Astrocyte (in vitro differentiated cells and primary cell): ENCODE measurements around the gene LTBP2. TPM values are rescaled to one million over a fixed set of nuclear protein-coding genes. Genes with fewer than 3 reads are reported as not detected.

ENCODE experiments used
- DNase-seq: peaks from one replicate; pipeline ENCODE4 v3.0.0-alpha.2; 2010; ENCODE audit warnings: low read depth
- FAIRE-seq: peaks from 2 replicates; lab custom pipeline; 2011; peaks lifted over from hg19 to GRCh38; lab: Jason Lieb, UNC
- H2AFZ ChIP-seq: 2 replicates; pipeline ENCODE4 v1.6.0; 2012; ENCODE audit warnings: low read depth, low read length, inconsistent platforms
- H3K27ac ChIP-seq: 2 replicates; pipeline ENCODE4 v1.5.1; 2011; ENCODE audit warnings: low read depth, low read length, inconsistent platforms
- H3K27me3 ChIP-seq: 2 replicates; pipeline ENCODE4 v1.6.0; 2011; ENCODE audit warnings: low read length, inconsistent platforms; ENCODE audit not compliant: insufficient read depth
- H3K36me3 ChIP-seq: 2 replicates; pipeline ENCODE4 v1.5.1; 2011; ENCODE audit warnings: low read length, inconsistent platforms; ENCODE audit not compliant: insufficient read depth
- H3K4me1 ChIP-seq: 2 replicates; pipeline ENCODE4 v1.5.1; 2011; ENCODE audit warnings: low read length, inconsistent platforms; ENCODE audit not compliant: insufficient read depth
- H3K4me2 ChIP-seq: 2 replicates; pipeline ENCODE4 v1.6.0; 2012; ENCODE audit warnings: low read length, inconsistent platforms
- H3K4me3 ChIP-seq: 2 replicates; pipeline ENCODE4 v1.5.1; 2011; ENCODE audit warnings: low read depth, mild to moderate bottlenecking, low read length, inconsistent platforms; ENCODE audit not compliant: insufficient read depth
- H3K79me2 ChIP-seq: 2 replicates; pipeline ENCODE4 v1.6.0; 2012; ENCODE audit warnings: mild to moderate bottlenecking, low read length, inconsistent platforms; ENCODE audit not compliant: insufficient read depth
- H3K9ac ChIP-seq: 2 replicates; pipeline ENCODE4 v1.6.0; 2012; ENCODE audit warnings: mild to moderate bottlenecking, low read length, inconsistent platforms
- H3K9me3 ChIP-seq: 2 replicates; pipeline ENCODE4 v1.5.1; 2012; ENCODE audit warnings: low read depth, mild to moderate bottlenecking, low read length, inconsistent platforms; ENCODE audit not compliant: insufficient read depth
- H4K20me1 ChIP-seq: 2 replicates; pipeline ENCODE4 v1.6.0; 2012; ENCODE audit warnings: low read length, inconsistent platforms; ENCODE audit not compliant: insufficient read depth
- H3K27ac Mint-ChIP-seq: one replicate; pipeline ENCODE4 v1.8.0; 2021; ENCODE audit warnings: mild to moderate bottlenecking, mixed read lengths; ENCODE audit not compliant: unreplicated experiment
- H3K27me3 Mint-ChIP-seq: one replicate; pipeline ENCODE4 v1.8.0; 2021; ENCODE audit warnings: low read depth, mixed read lengths; ENCODE audit not compliant: unreplicated experiment
- H3K36me3 Mint-ChIP-seq: one replicate; pipeline ENCODE4 v1.8.0; 2021; ENCODE audit warnings: low read depth, mixed read lengths; ENCODE audit not compliant: unreplicated experiment
- H3K4me1 Mint-ChIP-seq: one replicate; pipeline ENCODE4 v1.8.0; 2021; ENCODE audit warnings: low read depth, mixed read lengths; ENCODE audit not compliant: unreplicated experiment
- H3K4me3 Mint-ChIP-seq: one replicate; pipeline ENCODE4 v1.8.0; 2021; ENCODE audit warnings: mild to moderate bottlenecking, moderate library complexity, mixed read lengths; ENCODE audit not compliant: unreplicated experiment
- H3K9me3 Mint-ChIP-seq: one replicate; pipeline ENCODE4 v1.8.0; 2021; ENCODE audit warnings: mild to moderate bottlenecking, mixed read lengths; ENCODE audit not compliant: unreplicated experiment
- CTCF ChIP-seq: IDR thresholded peaks from 2 replicates; pipeline ENCODE4 v1.5.1; 2011; ENCODE audit warnings: low read depth, mild to moderate bottlenecking, inconsistent platforms, low read length, moderate library complexity; ENCODE audit not compliant: insufficient read depth
- EZH2 ChIP-seq: IDR thresholded peaks from 2 replicates; pipeline ENCODE4 v1.6.1; 2012; ENCODE audit warnings: mild to moderate bottlenecking, low read length, inconsistent platforms; ENCODE audit not compliant: insufficient read depth
- total RNA-seq: library from RNA; stranded (reverse); gene quantifications from 2 replicates; pipeline ENCODE4 v1.2.1, GENCODE V29; 2021

The LTBP2 gene
- total RNA-seq, 1 donor from 2014 or later: 162 TPM

GRCh38 chr14:74573421-74574089, 38.5 kb downstream of the LTBP2 start:
- no peaks in the 10 kb centered on the region for H3K27me3 ChIP-seq
- no peaks in the 10 kb centered on the region for H4K20me1 ChIP-seq
- no peak overlapping the region for H3K4me3 ChIP-seq
- H3K36me3 ChIP-seq: peaks cover 3% of the 10 kb centered on the region
- Mint-ChIP-seq H3K27me3 (no peaks in the 10 kb centered on the region), H3K4me1 (peaks cover 70% of the 10 kb centered on the region), H3K27ac (peak overlapping the region; percentile 100), H3K4me3 (peak overlapping the region; percentile 43), H3K36me3 (peaks cover 14% of the 10 kb centered on the region), H3K9me3 (no peaks in the 10 kb centered on the region)
- H3K4me1 ChIP-seq: peaks cover 58% of the 10 kb centered on the region
- H3K9me3 ChIP-seq: no peaks in the 10 kb centered on the region
- no peak overlapping the region for H2AFZ ChIP-seq
- H3K27ac ChIP-seq: peak overlapping the region; percentile 99
- H3K4me2 ChIP-seq: peak overlapping the region; percentile 83
- DNase-seq (peak; percentile 79), FAIRE-seq (no peak)
- H3K79me2 ChIP-seq: peaks cover 62% of the 10 kb centered on the region
- peak overlapping the region; percentile 91 for H3K9ac ChIP-seq
- no peak for TF ChIP-seq EZH2
- no peak for TF ChIP-seq CTCF

DNA sequence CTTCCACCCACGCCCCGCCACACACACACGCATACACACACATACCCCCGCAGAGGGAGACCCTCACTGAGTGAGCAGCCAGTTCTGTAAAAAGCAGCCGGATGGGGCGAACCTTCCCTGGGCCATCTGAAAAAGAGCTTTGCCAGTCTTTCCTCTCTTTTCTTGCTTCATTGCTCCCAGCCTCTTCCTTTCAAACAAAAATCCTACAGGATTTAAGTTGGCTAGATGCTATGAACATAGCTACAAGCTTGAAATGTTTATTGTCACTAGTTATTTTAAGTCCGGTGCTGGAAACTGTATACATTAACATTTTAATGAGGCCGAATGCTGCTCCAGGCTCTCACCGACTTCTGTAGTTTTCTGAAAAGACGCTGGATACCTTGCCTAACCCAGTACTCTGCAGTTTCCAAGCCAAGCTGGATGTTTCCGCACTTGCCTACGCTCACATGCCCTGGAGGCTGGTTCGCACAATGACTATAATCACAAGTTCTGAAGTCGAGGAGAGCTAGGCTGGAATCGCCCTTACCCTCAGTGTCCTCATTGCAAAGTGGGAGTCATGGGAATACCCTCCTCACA, 39.2 kb downstream of the LTBP2 start:
- no peaks in the 10 kb centered on the region for H3K27me3 ChIP-seq
- no peaks in the 10 kb centered on the region for H3K9me3 Mint-ChIP-seq
- no peak for FAIRE-seq
- H3K4me1 Mint-ChIP-seq: peaks cover 75% of the 10 kb centered on the region
- H3K4me2 ChIP-seq: peak overlapping the region; percentile 83
- H3K27me3 Mint-ChIP-seq: no peaks in the 10 kb centered on the region
- H3K9me3 ChIP-seq: no peaks in the 10 kb centered on the region
- peak overlapping the region; percentile 91 for H3K9ac ChIP-seq
- peaks cover 61% of the 10 kb centered on the region for H3K79me2 ChIP-seq
- H3K36me3 ChIP-seq: peaks cover 4% of the 10 kb centered on the region
- peak; percentile 68 for DNase-seq
- peak overlapping the region; percentile 11 for H3K4me3 Mint-ChIP-seq
- no peak overlapping the region for H2AFZ ChIP-seq
- no peaks in the 10 kb centered on the region for H4K20me1 ChIP-seq
- peak overlapping the region; percentile 99 for H3K27ac ChIP-seq
- H3K4me1 ChIP-seq: peaks cover 58% of the 10 kb centered on the region
- peak overlapping the region; percentile 47 for H3K4me3 ChIP-seq
- peak overlapping the region; percentile 100 for H3K27ac Mint-ChIP-seq
- no peak for TF ChIP-seq CTCF
- no peak for TF ChIP-seq EZH2
- peaks cover 10% of the 10 kb centered on the region for H3K36me3 Mint-ChIP-seq
